NB4 (cell line): ENCODE measurements around the gene CEP128.

ENCODE experiments used
- DNase-seq: peaks from one replicate; pipeline ENCODE4 v3.0.0; 2010; ENCODE audit warnings: low read depth
- H3K4me3 ChIP-seq: one replicate; pipeline ENCODE4 v1.5.1; 2011; ENCODE audit warnings: mild to moderate bottlenecking, low read depth, low read length, moderate library complexity
- CTCF ChIP-seq: IDR thresholded peaks from one replicate; pipeline ENCODE4 v1.5.1; 2012; ENCODE audit warnings: low read depth, low read length
- MAX ChIP-seq: IDR thresholded peaks from 2 replicates; pipeline ENCODE4 v1.6.1; 2011; ENCODE audit warnings: low read depth, low read length
- MYC ChIP-seq: IDR thresholded peaks from 2 replicates; pipeline ENCODE4 v1.6.1; 2011; ENCODE audit warnings: low read depth, low read length
- POLR2A ChIP-seq: IDR thresholded peaks from 2 replicates; pipeline ENCODE4 v1.6.1; 2011; ENCODE audit warnings: mild to moderate bottlenecking; ENCODE audit not compliant: insufficient read length; ENCODE audit errors: extremely low read depth

The CEP128 gene

DNA sequence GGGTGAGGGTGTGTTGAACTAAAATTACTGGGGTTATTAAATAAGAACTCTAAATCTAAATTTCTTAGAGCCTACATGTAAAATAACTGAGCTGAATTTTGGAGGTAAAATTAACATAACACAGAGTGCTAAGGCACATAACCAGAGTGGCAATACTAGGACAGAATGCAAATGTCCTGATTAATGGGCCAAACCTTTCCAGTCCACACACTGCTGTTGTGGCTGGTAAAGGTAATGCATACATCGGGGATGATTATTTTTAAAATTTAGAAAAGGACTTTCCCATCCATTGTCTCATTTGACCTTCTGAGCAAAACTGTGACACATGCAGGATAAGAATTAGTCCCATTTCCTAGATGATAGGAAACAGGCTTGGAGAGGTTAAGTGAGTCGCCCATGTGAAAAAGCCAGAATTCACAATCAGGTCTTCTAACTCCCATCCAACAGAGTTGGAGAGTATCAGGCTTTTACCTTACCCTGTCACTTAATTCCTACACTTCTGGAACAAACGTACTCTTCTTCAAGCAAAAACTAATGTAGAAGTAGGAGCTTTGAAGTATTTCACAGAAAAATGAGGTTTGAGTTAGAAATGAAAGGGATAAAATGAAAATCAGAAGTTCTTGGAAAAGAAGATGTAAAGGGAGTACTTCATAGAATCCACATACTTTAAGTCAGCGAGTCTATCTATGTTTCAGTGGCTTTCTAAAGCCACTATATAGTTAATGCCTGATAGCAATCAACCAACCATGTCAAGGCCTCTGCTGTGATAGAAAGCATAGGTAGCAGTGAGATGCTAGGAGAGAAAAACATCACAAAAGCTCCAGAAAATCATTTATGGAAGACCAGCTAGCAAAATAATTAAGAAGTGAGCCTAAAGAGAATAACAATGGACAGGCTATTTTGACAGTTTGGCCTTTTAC is 395.3 kb downstream of the CEP128 start:
- H3K4me3 ChIP-seq: no peak overlapping the region
- TF ChIP-seq POLR2A: no peak
- TF ChIP-seq MAX: no peak
- TF ChIP-seq MYC: no peak
- TF ChIP-seq CTCF: no peak
- no peak for DNase-seq

GRCh38 chr14:80544366-80544765 is 397.2 kb downstream of the CEP128 start:
- H3K4me3 ChIP-seq: no peak overlapping the region
- no peak for DNase-seq
- TF ChIP-seq MAX (no peak), MYC (no peak)

DNA sequence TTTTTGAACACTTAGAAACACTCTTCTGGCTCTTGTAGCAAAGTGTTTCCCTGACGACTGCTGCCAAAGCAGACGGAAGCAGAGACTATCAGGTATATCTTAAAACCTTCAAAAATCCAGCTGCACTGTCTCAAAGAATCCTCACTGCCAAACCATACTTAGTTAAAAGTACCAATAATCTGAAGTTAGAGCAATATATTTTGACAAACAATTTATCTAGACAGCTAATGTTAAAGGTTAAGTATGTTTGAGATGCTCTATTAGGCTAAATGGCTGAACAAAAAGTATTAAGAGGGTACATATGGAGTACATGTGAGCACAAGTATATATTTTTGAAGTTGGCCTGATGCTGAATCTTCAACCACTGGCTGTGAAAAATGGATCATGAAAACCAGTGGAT is 398.3 kb downstream of the CEP128 start:
- TF ChIP-seq MYC (no peak), CTCF (no peak), POLR2A (no peak), MAX (no peak)
- H3K4me3 ChIP-seq: no peak overlapping the region
- DNase-seq: no peak

GRCh38 chr14:80538633-80539375 is 402.7 kb downstream of the CEP128 start:
- H3K4me3 ChIP-seq: no peak overlapping the region
- TF ChIP-seq MYC (no peak), MAX (no peak)
- DNase-seq: no peak

DNA sequence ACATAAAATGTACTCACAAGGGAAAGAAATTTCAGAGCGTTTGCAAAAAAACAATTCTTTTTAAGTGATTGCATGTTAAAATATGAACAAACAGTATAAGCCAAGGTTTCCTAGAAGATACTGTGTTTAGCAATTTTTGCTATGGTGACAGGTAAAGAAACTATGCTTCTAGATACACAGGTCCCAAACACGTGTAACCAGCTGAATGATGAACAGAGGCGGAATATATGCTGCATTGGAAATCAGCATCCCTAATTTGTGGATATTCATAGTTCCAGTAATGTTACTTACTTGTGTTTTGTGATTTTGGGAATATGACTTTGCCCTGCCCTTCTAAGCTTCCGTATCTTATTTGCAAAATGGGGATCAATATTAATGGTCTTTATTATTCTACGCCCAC is 403.9 kb downstream of the CEP128 start:
- no peak overlapping the region for H3K4me3 ChIP-seq
- DNase-seq: no peak
- TF ChIP-seq CTCF (no peak), MYC (no peak), POLR2A (no peak), MAX (no peak)

DNA sequence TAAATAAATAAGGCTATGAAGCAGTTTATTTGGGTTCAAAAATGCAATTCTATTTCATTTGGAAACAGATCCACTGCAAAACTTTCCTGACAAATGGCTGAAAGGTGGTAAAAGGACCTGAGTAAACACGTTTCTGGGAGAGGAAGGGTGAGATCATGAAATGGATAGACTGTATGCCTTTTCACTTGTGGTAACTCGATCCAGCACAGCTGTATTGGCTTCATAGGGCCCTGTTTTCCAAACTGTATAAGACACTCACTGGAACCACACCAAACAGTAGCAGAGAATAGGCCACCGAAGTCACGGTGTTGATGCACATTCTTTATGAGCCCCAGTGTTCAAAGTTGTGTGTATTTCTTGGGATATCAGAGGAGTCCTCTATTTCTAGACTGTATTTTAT is 405.1 kb downstream of the CEP128 start:
- no peak overlapping the region for H3K4me3 ChIP-seq
- TF ChIP-seq MYC (no peak), POLR2A (no peak), CTCF (no peak), MAX (no peak)
- no peak for DNase-seq
